Measurements from ENCODE around the gene MAGEB10. TPM values are rescaled to one million over a fixed set of nuclear protein-coding genes. Genes with fewer than 3 reads are reported as not detected.

Gene MAGEB10
- polyA plus RNA-seq, 3 donors: not detected

GRCh38 chrX:27796640-27797257, 11.0 kb upstream of the MAGEB10 start:
- no peak for TF ChIP-seq CTCF (IDR thresholded peaks at IDR 0.05)
- Histone ChIP-seq H3K27ac (ENCODE audit: low read depth in 1 of 2, low read length in 2 of 2) (no peak overlapping the region), H3K36me3 (replicated peaks in 1 of 2; ENCODE audit: control insufficient read depth in 1 of 2, insufficient read depth in 2 of 2, low read length in 2 of 2) (no peaks in the 10 kb centered on the region), H4K20me1 (ENCODE audit: insufficient read depth, low read length) (no peaks in the 10 kb centered on the region), H3K4me1 (ENCODE audit: control insufficient read depth in 1 of 2, insufficient read depth in 2 of 2, low read length in 2 of 2) (no peaks in the 10 kb centered on the region), H3K79me2 (ENCODE audit: insufficient read depth, low read length) (no peaks in the 10 kb centered on the region), H3K9me3 (replicated peaks in 1 of 2; ENCODE audit: control insufficient read depth in 1 of 2, insufficient read depth in 1 of 2, low read length in 2 of 2) (no peaks in the 10 kb centered on the region), H3K9ac (ENCODE audit: insufficient read depth, low read length, poor library complexity, severe bottlenecking) (no peak overlapping the region), H3K4me2 (replicated peaks; ENCODE audit: extremely low read depth, low read length, poor library complexity, severe bottlenecking) (no peak overlapping the region), H3K27me3 (ENCODE audit: control insufficient read depth in 2 of 2, insufficient read depth in 2 of 2, low read length in 2 of 2) (no peaks in the 10 kb centered on the region), H3K4me3 (replicated peaks in 1 of 3; ENCODE audit: low read depth in 2 of 3, low read length in 3 of 3) (no peak overlapping the region), H2AFZ (ENCODE audit: insufficient read depth, low read depth, low read length, poor library complexity, severe bottlenecking) (no peak overlapping the region)
- Mint-ChIP-seq H3K36me3 (no peaks in the 10 kb centered on the region), H3K27ac (no peak overlapping the region), H3K9me3 (peaks cover 0 to 3% (median 0%) of the 10 kb centered on the region in 7 donors), H3K27me3 (ENCODE audit: low read depth in 3 of 3) (no peaks in the 10 kb centered on the region), H3K4me3 (no peak overlapping the region), H3K4me1 (no peaks in the 10 kb centered on the region)
- intact Hi-C loops (cut with micrococcal nuclease): no loop called here
- no peak for DNase-seq
- WGBS (ENCODE audit: insufficient coverage): no CpG with 5 or more reads among the region's 6 CpGs

GRCh38 chrX:27797575-27797974, 10.2 kb upstream of the MAGEB10 start:
- Mint-ChIP-seq H3K36me3 (no peaks in the 10 kb centered on the region), H3K4me3 (no peak overlapping the region), H3K27me3 (ENCODE audit: low read depth in 3 of 3) (no peaks in the 10 kb centered on the region), H3K9me3 (peaks cover 0 to 3% (median 0%) of the 10 kb centered on the region in 7 donors), H3K4me1 (no peaks in the 10 kb centered on the region), H3K27ac (no peak overlapping the region)
- no peaks in the 10 kb centered on the region for H3K4me1 ChIP-seq (ENCODE audit: control insufficient read depth in 1 of 2, insufficient read depth in 2 of 2, low read length in 2 of 2)
- no peaks in the 10 kb centered on the region for H3K79me2 ChIP-seq (ENCODE audit: insufficient read depth, low read length)
- no peaks in the 10 kb centered on the region for H4K20me1 ChIP-seq (ENCODE audit: insufficient read depth, low read length)
- WGBS (ENCODE audit: insufficient coverage): no CpG with 5 or more reads among the region's 1 CpG
- no peaks in the 10 kb centered on the region for H3K36me3 ChIP-seq (replicated peaks in 1 of 2; ENCODE audit: control insufficient read depth in 1 of 2, insufficient read depth in 2 of 2, low read length in 2 of 2)
- H3K4me2 ChIP-seq (replicated peaks; ENCODE audit: extremely low read depth, low read length, poor library complexity, severe bottlenecking): no peak overlapping the region
- intact Hi-C loops (cut with micrococcal nuclease): no loop called here
- H2AFZ ChIP-seq (ENCODE audit: insufficient read depth, low read depth, low read length, poor library complexity, severe bottlenecking): no peak overlapping the region
- H3K9ac ChIP-seq (ENCODE audit: insufficient read depth, low read length, poor library complexity, severe bottlenecking): no peak overlapping the region
- H3K4me3 ChIP-seq (replicated peaks in 1 of 3; ENCODE audit: low read depth in 2 of 3, low read length in 3 of 3): no peak overlapping the region
- no peak for DNase-seq
- H3K9me3 ChIP-seq (replicated peaks in 1 of 2; ENCODE audit: control insufficient read depth in 1 of 2, insufficient read depth in 1 of 2, low read length in 2 of 2): no peaks in the 10 kb centered on the region
- TF ChIP-seq CTCF (IDR thresholded peaks at IDR 0.05): no peak
- H3K27ac ChIP-seq (ENCODE audit: low read depth in 1 of 2, low read length in 2 of 2): no peak overlapping the region
- H3K27me3 ChIP-seq (ENCODE audit: control insufficient read depth in 2 of 2, insufficient read depth in 2 of 2, low read length in 2 of 2): no peaks in the 10 kb centered on the region
